ENCODE data around the gene HAUS8.

GRCh38 chr19:17110599-17110966 lies 35.3 kb upstream of the HAUS8 start:
- no peak for TF ChIP-seq POLR2A (IDR thresholded peaks at IDR 0.05; ENCODE audit: low read length)
- no peak for TF ChIP-seq GATA1 (IDR thresholded peaks at IDR 0.05; ENCODE audit: low read depth, low read length)
